Measurements from ENCODE around the gene ACSS1. TPM values are rescaled to one million over a fixed set of nuclear protein-coding genes. Genes with fewer than 3 reads are reported as not detected.

The ACSS1 gene
- polyA plus RNA-seq, 2 of the 4 experiments (the other 2 are of a cell fraction), result 7.2 to 7.6 TPM

GRCh38 chr20:24959591-24960301, 98.2 kb downstream of the ACSS1 start:
- ChIA-PET CTCF (interaction anchor here (1.4 kb wide), 1 partner anchor 34 kb away, joined by 4 read pairs; no protein-coding TSS in a partner anchor), POLR2A (no interaction called here)
- no peaks in the 10 kb centered on the region for H3K4me1 ChIP-seq
- H3K4me3 ChIP-seq, result no peak overlapping the region
- no peak overlapping the region for H3K4me2 ChIP-seq
- no peak for ATAC-seq
- no peak overlapping the region for H3K27ac ChIP-seq
- TF ChIP-seq ZFP36 (IDR thresholded peaks at IDR 0.05; ENCODE audit: borderline replicate concordance, partially characterized antibody), result no peak
- TF ChIP-seq MYC (IDR thresholded peaks at IDR 0.05; ENCODE audit: borderline replicate concordance, low read length), result no peak
- TF ChIP-seq USF2 (IDR thresholded peaks at IDR 0.05), result no peak
- 92% methylated on average over 13 of the region's 14 CpGs for WGBS (ENCODE audit: missing lambda C conversion rate)
- DNase-seq (ENCODE audit: low read depth in 1 of 2, low spot score in 1 of 2), result no peak
- no peaks in the 10 kb centered on the region for H3K9me3 ChIP-seq
- FAIRE-seq, result no peak

GRCh38 chr20:24958506-24959385, 99.2 kb downstream of the ACSS1 start:
- 88% methylated on average over 20 of the region's 20 CpGs for WGBS (ENCODE audit: missing lambda C conversion rate)
- TF ChIP-seq ZSCAN20 (CRISPR knock-in tag; IDR thresholded peaks at IDR 0.05) (no peak), KDM1A (IDR thresholded peaks at IDR 0.05; ENCODE audit: low read depth) (no peak), RAD21 (conservative IDR thresholded peaks at IDR 0.05 in 1 of 2, IDR thresholded peaks at IDR 0.05 in 1 of 2) (no peak), SMC3 (IDR thresholded peaks at IDR 0.05) (no peak), HMGXB4 (CRISPR knock-in tag; IDR thresholded peaks at IDR 0.05; ENCODE audit: borderline replicate concordance) (no peak), EP300 (IDR thresholded peaks at IDR 0.05) (no peak), FOSB (CRISPR knock-in tag; IDR thresholded peaks at IDR 0.05) (no peak), PHF8 (IDR thresholded peaks at IDR 0.05; ENCODE audit: borderline replicate concordance, low read depth) (no peak), HOXB13 (CRISPR knock-in tag; IDR thresholded peaks at IDR 0.05; ENCODE audit: low read depth) (no peak), USF2 (IDR thresholded peaks at IDR 0.05) (no peak), JUNB (IDR thresholded peaks at IDR 0.05) (no peak)
- Histone ChIP-seq H3K27ac (no peak overlapping the region), H3K4me1 (no peaks in the 10 kb centered on the region), H3K9me3 (no peaks in the 10 kb centered on the region), H3K4me2 (no peak overlapping the region), H3K4me3 (no peak overlapping the region)
- FAIRE-seq, result no peak
- ATAC-seq, result no peak
- DNase-seq (ENCODE audit: low read depth in 1 of 2, low spot score in 1 of 2), result no peak
- ChIA-PET POLR2A (no interaction called here), CTCF (interaction anchor here (1.4 kb wide), 1 partner anchor 35 kb away, joined by 4 read pairs; no protein-coding TSS in a partner anchor)

GRCh38 chr20:24957326-24958016, 100.5 kb downstream of the ACSS1 start:
- whole genome bisulfite sequencing (ENCODE audit: missing lambda C conversion rate), result 94% methylated on average over 17 of the region's 18 CpGs
- Histone ChIP-seq H3K4me1 (no peaks in the 10 kb centered on the region), H3K27ac (no peak overlapping the region), H3K4me3 (no peak overlapping the region), H3K9me3 (no peaks in the 10 kb centered on the region), H3K4me2 (no peak overlapping the region)
- ATAC-seq, result 0 out of 6 replicates have a peak, but pooled peaks of 1 of the 2 experiments have one; percentile 5
- no peak for DNase-seq (ENCODE audit: low read depth in 1 of 2, low spot score in 1 of 2)
- ChIA-PET POLR2A (no interaction called here), CTCF (interaction anchor here (0.7 kb wide), 1 partner anchor 37 kb away, joined by 3 read pairs; no protein-coding TSS in a partner anchor)
- FAIRE-seq, result no peak
- TF ChIP-seq EHF (CRISPR knock-in tag; IDR thresholded peaks at IDR 0.05) (no peak), SREBF2 (IDR thresholded peaks at IDR 0.05) (no peak), NR3C1 (IDR thresholded peaks at IDR 0.05) (no peak), CBX8 (IDR thresholded peaks at IDR 0.05) (no peak)

Small RNAs within 50 kb of the gene (small RNA-seq; reads per million reads assigned to genes)
- gene RNU6-1257P, result 0 reads per million in 6 experiments

Other genes with a start within 250 kb of the ACSS1 start
- not detected in 2 replicates for gene CST7, start 108.9 kb downstream of the ACSS1 start, polyA plus RNA-seq (2011; rRNA removed)
- gene CST7, start 108.9 kb downstream of the ACSS1 start, polyA plus RNA-seq (2017; fragmentation: RNase III; extraction: RNeasy Plus Mini Kit Qiagen cat#74134 plus additional on column Dnase treatment), result not detected in 3 replicates
- gene APMAP, start 65.4 kb downstream of the ACSS1 start, polyA plus RNA-seq (2011; rRNA removed), result 113 and 118 TPM in 2 replicates
- 137 to 141 TPM (median 139 TPM) in 3 replicates for gene APMAP, start 65.4 kb downstream of the ACSS1 start, polyA plus RNA-seq (2017; fragmentation: RNase III; extraction: RNeasy Plus Mini Kit Qiagen cat#74134 plus additional on column Dnase treatment)
- gene VSX1, start 24.0 kb upstream of the ACSS1 start, polyA plus RNA-seq (2011; rRNA removed), result 2.9 and 3.6 TPM in 2 replicates
- 0.52 to 1.2 TPM (median 0.77 TPM) in 3 replicates for gene VSX1, start 24.0 kb upstream of the ACSS1 start, polyA plus RNA-seq (2017; fragmentation: RNase III; extraction: RNeasy Plus Mini Kit Qiagen cat#74134 plus additional on column Dnase treatment)
- gene ENTPD6, start 137.6 kb upstream of the ACSS1 start, polyA plus RNA-seq (2011; rRNA removed), result 85.7 and 95.4 TPM in 2 replicates
- gene ENTPD6, start 137.6 kb upstream of the ACSS1 start, polyA plus RNA-seq (2017; fragmentation: RNase III; extraction: RNeasy Plus Mini Kit Qiagen cat#74134 plus additional on column Dnase treatment), result 86.9 to 90.0 TPM (median 87.0 TPM) in 3 replicates
- gene PYGB, start 189.9 kb upstream of the ACSS1 start, polyA plus RNA-seq (2011; rRNA removed), result 100 and 113 TPM in 2 replicates
- gene PYGB, start 189.9 kb upstream of the ACSS1 start, polyA plus RNA-seq (2017; fragmentation: RNase III; extraction: RNeasy Plus Mini Kit Qiagen cat#74134 plus additional on column Dnase treatment), result 85.5 to 93.7 TPM (median 93.2 TPM) in 3 replicates

Measured in A549 (cell line).